Measurements from ENCODE around the gene ZNF532.

GRCh38 chr18:58949031-58949430 is 84.4 kb downstream of the ZNF532 start:
- no peak for TF ChIP-seq CTCF (conservative IDR thresholded peaks at IDR 0.05; ENCODE audit: low read depth, low read length)
- no peak for TF ChIP-seq EZH2 (IDR thresholded peaks at IDR 0.05; ENCODE audit: borderline replicate concordance, low read depth, low read length, poor library complexity, severe bottlenecking)
